Stimulated activated naive CD8-positive, alpha-beta T cell treated with anti-CD3 and anti-CD28 coated beads, Interleukin-15, Interleukin-2, amounts not matched to agents 100 ng/mL and 50 ng/mL, for 24 hours (primary cell): ENCODE results near the gene NCKAP5.

Experiments used
- H3K27ac Mint-ChIP-seq: one replicate; pipeline ENCODE4 v1.8.0; 2021; ENCODE audit warnings: mild to moderate bottlenecking, mixed read lengths
- H3K27me3 Mint-ChIP-seq: one replicate; pipeline ENCODE4 v1.8.0; 2021; ENCODE audit warnings: mixed read lengths
- H3K36me3 Mint-ChIP-seq: one replicate; pipeline ENCODE4 v1.8.0; 2021; ENCODE audit warnings: low read depth, mixed read lengths
- H3K4me1 Mint-ChIP-seq: one replicate; pipeline ENCODE4 v1.8.0; 2021; ENCODE audit warnings: low read depth, mixed read lengths
- H3K4me3 Mint-ChIP-seq: one replicate; pipeline ENCODE4 v1.8.0; 2021; ENCODE audit warnings: mild to moderate bottlenecking, mixed read lengths
- H3K9me3 Mint-ChIP-seq: one replicate; pipeline ENCODE4 v1.8.0; 2021; ENCODE audit warnings: mixed read lengths

The NCKAP5 gene

GRCh38 chr2:132936261-132936660, 632.0 kb downstream of the NCKAP5 start:
- no peaks in the 10 kb centered on the region for H3K36me3 Mint-ChIP-seq
- no peaks in the 10 kb centered on the region for H3K9me3 Mint-ChIP-seq
- H3K4me3 Mint-ChIP-seq: no peak overlapping the region
- no peaks in the 10 kb centered on the region for H3K27me3 Mint-ChIP-seq
- H3K4me1 Mint-ChIP-seq: no peaks in the 10 kb centered on the region
- H3K27ac Mint-ChIP-seq: no peak overlapping the region

- H3K36me3 Mint-ChIP-seq: no peaks in the 10 kb centered on the region
- H3K27me3 Mint-ChIP-seq: no peaks in the 10 kb centered on the region
- H3K27ac Mint-ChIP-seq: no peak overlapping the region
- H3K9me3 Mint-ChIP-seq: peaks cover 4% of the 10 kb centered on the region
- H3K4me1 Mint-ChIP-seq: no peaks in the 10 kb centered on the region
- H3K4me3 Mint-ChIP-seq: no peak overlapping the region
These were observed 638.5 kb downstream of the NCKAP5 start for GRCh38 chr2:132929786-132930185.

GRCh38 chr2:132923787-132924186, 644.5 kb downstream of the NCKAP5 start:
- Mint-ChIP-seq H3K4me3 (no peak overlapping the region), H3K27ac (no peak overlapping the region), H3K9me3 (peaks cover 4% of the 10 kb centered on the region), H3K4me1 (no peaks in the 10 kb centered on the region), H3K27me3 (no peaks in the 10 kb centered on the region), H3K36me3 (no peaks in the 10 kb centered on the region)

GRCh38 chr2:132915812-132916549, 652.3 kb downstream of the NCKAP5 start:
- no peaks in the 10 kb centered on the region for H3K4me1 Mint-ChIP-seq
- no peak overlapping the region for H3K4me3 Mint-ChIP-seq
- H3K27ac Mint-ChIP-seq: no peak overlapping the region
- H3K36me3 Mint-ChIP-seq: no peaks in the 10 kb centered on the region
- H3K9me3 Mint-ChIP-seq: no peaks in the 10 kb centered on the region
- H3K27me3 Mint-ChIP-seq: no peaks in the 10 kb centered on the region

GRCh38 chr2:132911726-132912724, 656.2 kb downstream of the NCKAP5 start:
- Mint-ChIP-seq H3K36me3 (no peaks in the 10 kb centered on the region), H3K27me3 (no peaks in the 10 kb centered on the region), H3K4me1 (no peaks in the 10 kb centered on the region), H3K9me3 (peaks cover 9% of the 10 kb centered on the region), H3K27ac (no peak overlapping the region), H3K4me3 (no peak overlapping the region)

GRCh38 chr2:132910432-132910831, 657.8 kb downstream of the NCKAP5 start:
- H3K36me3 Mint-ChIP-seq: no peaks in the 10 kb centered on the region
- H3K27me3 Mint-ChIP-seq: no peaks in the 10 kb centered on the region
- no peak overlapping the region for H3K27ac Mint-ChIP-seq
- H3K9me3 Mint-ChIP-seq: peaks cover 9% of the 10 kb centered on the region
- H3K4me3 Mint-ChIP-seq: no peak overlapping the region
- H3K4me1 Mint-ChIP-seq: no peaks in the 10 kb centered on the region

- Mint-ChIP-seq H3K4me1 (no peaks in the 10 kb centered on the region), H3K4me3 (no peak overlapping the region), H3K27me3 (no peaks in the 10 kb centered on the region), H3K27ac (no peak overlapping the region), H3K9me3 (peaks cover 9% of the 10 kb centered on the region), H3K36me3 (no peaks in the 10 kb centered on the region)
These were observed 658.8 kb downstream of the NCKAP5 start for GRCh38 chr2:132909427-132909826.

GRCh38 chr2:132904142-132904842, 664.0 kb downstream of the NCKAP5 start:
- Mint-ChIP-seq H3K36me3 (no peaks in the 10 kb centered on the region), H3K9me3 (peaks cover 7% of the 10 kb centered on the region), H3K4me1 (no peaks in the 10 kb centered on the region), H3K27me3 (no peaks in the 10 kb centered on the region), H3K27ac (no peak overlapping the region), H3K4me3 (no peak overlapping the region)

GRCh38 chr2:132902626-132903025, 665.6 kb downstream of the NCKAP5 start:
- Mint-ChIP-seq H3K27ac (no peak overlapping the region), H3K9me3 (peaks cover 13% of the 10 kb centered on the region), H3K36me3 (no peaks in the 10 kb centered on the region), H3K27me3 (no peaks in the 10 kb centered on the region), H3K4me1 (no peaks in the 10 kb centered on the region), H3K4me3 (no peak overlapping the region)

GRCh38 chr2:132901661-132902060, 666.6 kb downstream of the NCKAP5 start:
- Mint-ChIP-seq H3K4me3 (no peak overlapping the region), H3K36me3 (no peaks in the 10 kb centered on the region), H3K4me1 (no peaks in the 10 kb centered on the region), H3K9me3 (peaks cover 13% of the 10 kb centered on the region), H3K27ac (no peak overlapping the region), H3K27me3 (no peaks in the 10 kb centered on the region)

GRCh38 chr2:132897111-132897510, 671.2 kb downstream of the NCKAP5 start:
- Mint-ChIP-seq H3K4me3 (no peak overlapping the region), H3K27ac (no peak overlapping the region), H3K36me3 (no peaks in the 10 kb centered on the region), H3K4me1 (no peaks in the 10 kb centered on the region), H3K27me3 (no peaks in the 10 kb centered on the region), H3K9me3 (peaks cover 20% of the 10 kb centered on the region)

- H3K4me3 Mint-ChIP-seq: no peak overlapping the region
- no peak overlapping the region for H3K27ac Mint-ChIP-seq
- H3K4me1 Mint-ChIP-seq: no peaks in the 10 kb centered on the region
- H3K9me3 Mint-ChIP-seq: peaks cover 20% of the 10 kb centered on the region
- H3K36me3 Mint-ChIP-seq: no peaks in the 10 kb centered on the region
- H3K27me3 Mint-ChIP-seq: no peaks in the 10 kb centered on the region
These were observed 672.2 kb downstream of the NCKAP5 start for GRCh38 chr2:132896073-132896472.

- Mint-ChIP-seq H3K4me3 (no peak overlapping the region), H3K9me3 (peaks cover 25% of the 10 kb centered on the region), H3K27ac (no peak overlapping the region), H3K4me1 (no peaks in the 10 kb centered on the region), H3K36me3 (no peaks in the 10 kb centered on the region), H3K27me3 (no peaks in the 10 kb centered on the region)
These were observed 676.8 kb downstream of the NCKAP5 start for GRCh38 chr2:132891498-132891897.

- Mint-ChIP-seq H3K36me3 (no peaks in the 10 kb centered on the region), H3K9me3 (peaks cover 29% of the 10 kb centered on the region), H3K4me1 (no peaks in the 10 kb centered on the region), H3K4me3 (no peak overlapping the region), H3K27ac (no peak overlapping the region), H3K27me3 (no peaks in the 10 kb centered on the region)
These were observed 681.7 kb downstream of the NCKAP5 start for GRCh38 chr2:132886574-132886973.

- no peak overlapping the region for H3K4me3 Mint-ChIP-seq
These were observed 683.6 kb downstream of the NCKAP5 start for GRCh38 chr2:132884705-132885104.

More at GRCh38 chr2:132884705-132885104, 683.6 kb downstream of the NCKAP5 start:
- Mint-ChIP-seq H3K4me1 (no peaks in the 10 kb centered on the region), H3K36me3 (no peaks in the 10 kb centered on the region), H3K27me3 (no peaks in the 10 kb centered on the region), H3K9me3 (peaks cover 29% of the 10 kb centered on the region), H3K27ac (no peak overlapping the region)
